GM19452 (cell line): ENCODE measurements around the gene CUTA.
"Not testable (repeated sequence)": the region's sequence is repeated elsewhere in the genome, so short reads cannot be mapped to it uniquely, and the experiment has no call there.

Experiments
- ATAC-seq: cut with Tn5 transposase; IDR thresholded peaks from one replicate; pipeline ENCODE4 v1.9.1; 2021; ENCODE audit not compliant: unreplicated experiment

Gene CUTA

DNA sequence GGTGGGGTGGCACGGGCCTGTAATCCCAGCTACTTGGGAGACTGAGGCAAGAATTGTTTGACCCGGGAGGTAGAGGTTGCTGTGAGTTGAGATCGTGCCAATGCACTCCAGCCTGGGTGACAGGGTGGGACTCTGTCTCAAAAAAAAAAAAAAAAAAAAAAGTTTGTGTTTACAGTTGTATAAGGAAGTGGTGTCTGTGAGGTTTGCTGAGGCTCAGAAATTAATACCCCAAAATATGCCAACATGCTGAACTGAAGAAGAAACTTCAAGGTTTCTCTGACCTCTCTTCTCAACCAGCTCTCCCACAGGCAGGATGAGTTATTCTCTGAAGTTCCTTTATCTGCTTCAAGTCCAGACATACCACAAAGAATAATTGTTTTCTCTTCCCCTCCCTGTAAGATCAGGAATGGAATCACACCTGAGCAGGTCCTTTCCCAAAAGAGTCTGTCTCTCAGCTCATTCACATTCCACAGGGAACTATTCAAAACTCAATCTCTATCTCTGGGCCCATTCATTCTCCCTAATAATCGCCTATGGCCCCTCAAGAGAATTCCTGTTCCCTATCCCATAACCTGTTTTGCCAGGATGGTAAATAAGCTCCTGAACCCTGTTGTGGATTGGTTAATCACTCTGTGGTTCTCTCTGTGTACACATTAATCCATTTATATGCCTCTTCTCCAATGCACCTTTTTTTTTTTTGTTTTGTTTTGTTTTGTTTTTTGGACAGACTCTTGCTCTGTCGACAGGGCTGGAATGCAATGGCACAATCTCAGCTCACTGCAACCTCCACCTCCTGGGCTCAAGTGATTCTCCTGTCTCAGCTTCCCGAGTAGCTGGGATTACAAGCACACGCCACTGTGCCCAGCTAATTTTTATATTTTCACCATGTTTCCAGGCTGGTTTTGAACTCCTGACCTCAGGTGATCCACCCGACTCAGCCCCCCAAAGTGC lies 43.7 kb downstream of the CUTA start:
- ATAC-seq: no peak

DNA sequence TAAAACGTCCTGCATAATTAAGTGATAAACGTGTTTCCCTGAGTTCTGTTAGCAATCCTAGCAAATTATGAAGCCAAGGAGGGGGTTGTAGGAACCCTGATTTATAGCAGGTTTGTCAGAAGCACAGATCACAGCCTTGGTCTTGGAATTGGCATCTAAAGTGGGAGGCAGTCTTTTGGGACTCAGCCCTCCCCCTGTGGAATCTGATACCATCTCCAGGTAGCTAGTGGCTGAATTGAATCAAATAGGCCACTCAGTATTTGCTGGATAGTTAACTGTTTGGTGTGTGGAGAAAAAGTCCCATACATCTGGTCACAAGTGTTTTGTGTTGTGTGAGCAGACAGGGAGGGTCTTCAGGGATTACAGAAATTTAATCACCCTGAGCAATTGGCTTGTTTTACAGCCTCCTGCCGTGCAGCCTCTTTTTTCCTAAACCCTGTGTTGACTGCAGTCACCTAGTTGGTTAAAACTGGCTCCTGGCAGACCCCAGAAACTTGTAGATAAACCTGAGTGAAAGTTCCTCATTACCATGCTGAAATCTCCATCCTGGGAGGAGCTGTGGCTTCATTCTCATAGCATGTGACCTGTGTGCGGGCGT lies 45.3 kb downstream of the CUTA start:
- no peak for ATAC-seq

DNA sequence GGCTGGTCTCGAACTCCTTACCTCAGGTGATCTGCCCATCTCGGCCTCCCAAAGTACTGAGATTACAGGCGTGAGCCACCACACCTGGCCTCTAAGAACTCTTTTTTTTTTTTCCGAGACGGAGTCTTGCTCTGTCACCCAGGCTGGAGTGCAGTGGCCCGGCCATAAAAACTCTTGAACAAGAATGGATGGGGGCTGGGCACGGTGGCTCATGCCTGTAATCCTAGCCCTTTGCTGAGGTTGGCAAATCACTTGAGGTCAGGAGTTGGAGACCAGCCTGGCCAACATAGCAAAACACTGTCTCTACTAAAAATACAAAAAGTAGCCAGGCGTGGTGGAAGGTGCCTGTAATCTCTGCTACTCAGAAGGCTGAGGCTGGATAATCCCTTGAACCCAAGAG lies 46.0 kb downstream of the CUTA start:
- not testable (repeated sequence) for ATAC-seq

DNA sequence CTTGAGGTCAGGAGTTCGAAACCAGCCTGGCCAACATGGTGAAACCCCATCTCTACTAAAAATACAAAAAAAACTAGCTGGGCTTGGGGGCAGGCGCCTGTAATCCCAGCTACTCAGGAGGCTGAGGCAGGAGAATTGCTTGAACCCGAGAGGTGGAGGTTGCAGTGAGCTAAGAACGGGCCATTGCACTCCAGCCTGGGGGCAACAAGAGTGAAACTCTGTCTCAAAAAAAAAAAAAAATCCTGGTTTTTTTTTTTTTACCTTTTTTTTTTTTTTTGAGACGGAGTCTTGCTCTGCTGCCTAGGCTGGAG lies 50.2 kb downstream of the CUTA start:
- not testable (repeated sequence) for ATAC-seq

DNA sequence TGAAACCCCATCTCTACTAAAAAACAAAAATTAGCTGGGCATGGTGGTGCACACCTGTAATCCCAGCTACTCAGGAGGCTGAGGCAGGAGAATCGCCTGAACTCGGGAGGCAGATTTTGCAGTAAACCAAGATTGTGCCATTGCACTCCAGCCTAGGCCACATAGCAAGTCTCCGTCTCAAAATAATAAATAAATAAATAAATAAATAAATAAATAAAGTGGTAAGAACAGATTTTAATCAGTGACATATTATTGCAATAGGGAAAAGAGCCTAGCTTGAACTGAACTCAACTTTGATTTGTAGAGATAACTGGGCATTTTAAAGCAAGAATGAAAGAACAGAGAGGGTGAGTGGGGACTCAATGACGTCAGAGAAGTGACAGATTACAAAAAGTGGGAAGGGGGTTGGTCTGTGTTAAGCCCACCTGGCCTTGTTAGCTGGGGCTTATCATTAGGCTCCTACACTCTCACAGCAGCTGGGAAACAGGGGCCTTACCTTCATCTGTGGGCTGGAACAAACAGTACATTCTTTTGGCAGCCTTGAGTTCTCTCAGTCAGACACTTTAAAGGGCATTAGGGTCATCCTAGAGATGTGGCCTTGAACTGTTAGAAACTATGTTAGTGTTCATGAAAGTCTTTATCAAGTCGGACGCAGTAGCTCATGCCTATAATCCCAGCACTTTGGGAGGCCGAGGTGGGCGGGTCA lies 50.7 kb downstream of the CUTA start:
- ATAC-seq: no peak
